K562 (cell line): ENCODE data around the gene ST6GALNAC1. TPM values are rescaled to one million over a fixed set of nuclear protein-coding genes. Genes with fewer than 3 reads are reported as not detected.

Source experiments
- ARID3A ChIP-seq: IDR thresholded peaks from 2 replicates; pipeline ENCODE4 v1.6.1; 2012; ENCODE audit warnings: low read depth, low read length, improper control_type of control experiment, borderline replicate concordance
- CCAR2 ChIP-seq: fragments of 200-400 bp; formaldehyde crosslinking; IDR thresholded peaks from 2 replicates; pipeline ENCODE4 v1.6.1; 2017; ENCODE audit warnings: mild to moderate bottlenecking, low read depth, low read length
- ELK1 ChIP-seq: sonication (generic); formaldehyde crosslinking; IDR thresholded peaks from 2 replicates; pipeline ENCODE4 v1.8.1; 2022; ENCODE audit warnings: missing genetic modification reagents
- FOSL1 ChIP-seq: fragments of 200-800 bp; sonication (Bioruptor generic); conservative IDR thresholded peaks from 2 replicates; pipeline ENCODE4 v1.6.1; 2016; ENCODE audit warnings: missing genetic modification characterization, missing compliant biosample characterization
- ILF3 ChIP-seq: fragments of 450-650 bp; IDR thresholded peaks from 2 replicates; pipeline ENCODE4 v1.6.1; 2018; ENCODE audit warnings: antibody characterized with exemption, mild to moderate bottlenecking, moderate library complexity, borderline replicate concordance
- KHSRP ChIP-seq: fragments of 450-650 bp; IDR thresholded peaks from 2 replicates; pipeline ENCODE4 v1.6.1; 2017
- MCM7 ChIP-seq, 2 experiments: fragments of 450-650 bp; IDR thresholded peaks; 2 replicates each; pipeline ENCODE4 v1.6.1; 2016 to 2018
- SMAD1 ChIP-seq: fragments of 150-350 bp; IDR thresholded peaks from 2 replicates; pipeline ENCODE4 v1.6.1; 2014; ENCODE audit warnings: low read length, low read depth; ENCODE audit not compliant: partially characterized antibody
- SNRNP70 ChIP-seq: fragments of 200-400 bp; formaldehyde crosslinking; optimal IDR thresholded peaks from 2 replicates; pipeline ENCODE3; 2017; ENCODE audit warnings: low read depth, low read length
- TSHZ1 ChIP-seq: fragments of 250-450 bp; sonication (Bioruptor Pico); IDR thresholded peaks from 2 replicates; pipeline ENCODE4 v1.4.0; 2020; ENCODE audit warnings: mild to moderate bottlenecking, moderate library complexity
- ZBTB11 ChIP-seq, 3 experiments: fragments of 200-800 bp in 1 of 3; fragments of 250-450 bp in 1 of 3; fragments of 450-650 bp in 1 of 3; sonication (Bioruptor Pico) in 1 of 3; sonication (Bioruptor generic) in 1 of 3; formaldehyde crosslinking in 1 of 3; IDR thresholded peaks; 2 replicates each; pipeline versions ENCODE4 v1.6.1 to v1.8.0; 2016 to 2022; ENCODE audit warnings: mild to moderate bottlenecking in 2 of 3, missing genetic modification characterization in 2 of 3, missing compliant biosample characterization in 1 of 3, moderate library complexity in 1 of 3
- ZBTB5 ChIP-seq: fragments of 450-650 bp; IDR thresholded peaks from 2 replicates; pipeline ENCODE4 v1.6.1; 2017; ENCODE audit warnings: antibody characterized with exemption
- ZNF3 ChIP-seq: fragments of 250-450 bp; sonication (Bioruptor Pico); IDR thresholded peaks from 2 replicates; pipeline ENCODE4 v1.5.0; 2021; ENCODE audit warnings: mild to moderate bottlenecking, moderate library complexity
- ZNF655 ChIP-seq: fragments of 250-450 bp; sonication (Bioruptor Pico); IDR thresholded peaks from 2 replicates; pipeline ENCODE4 v1.5.0; 2021
- polyA plus RNA-seq, 8 experiments: library from polyadenylated mRNA; depleted of rRNA in 4 of 8; stranded (reverse) in 5 of 8; unstranded in 3 of 8; fragments of >200 nt; fragmentation: Nextera tagmentation in 2 of 8; fragmentation: Illumina TruSeq in 1 of 8; extraction: Ambion mirVana in 2 of 8; extraction: Trizol in 1 of 8; gene quantifications; 2 replicates each; pipeline versions ENCODE4 v1.2.1 to v1.2.3, GENCODE V29; 2011 to 2014; ENCODE audit warnings: inconsistent platforms in 1 of 8, missing spikeins in 1 of 8
- total RNA-seq, 7 experiments: library from RNA; depleted of rRNA in 6 of 7; stranded (reverse); fragments of >200 nt in 6 of 7; fragmentation: Illumina TruSeq in 2 of 7; extraction: Trizol in 2 of 7; gene quantifications; 2 replicates each; pipeline versions ENCODE4 v1.2.1 to v1.2.3, GENCODE V29; 2011 to 2021; ENCODE audit warnings: low replicate concordance in 1 of 7

Gene ST6GALNAC1
- total and polyA plus RNA-seq, 9 of the 15 experiments (the other 6 are each of a cell fraction or from before 2014, with no cell fraction given), result 20.6 to 68.4 (median 50.5) TPM

- TF ChIP-seq MCM7 (IDR thresholded peaks at IDR 0.05), result no peak
- TF ChIP-seq SNRNP70, result no peak
- TF ChIP-seq ZBTB11 (CRISPR knock-in tag; IDR thresholded peaks at IDR 0.05), result no peak
- TF ChIP-seq ZBTB5, result no peak
- no peak for TF ChIP-seq ELK1
- no peak for TF ChIP-seq TSHZ1 (CRISPR knock-in tag)
- TF ChIP-seq KHSRP, result no peak
- TF ChIP-seq SMAD1, result no peak
- TF ChIP-seq ZNF3 (CRISPR knock-in tag), result no peak
- no peak for TF ChIP-seq ZNF655
- TF ChIP-seq ARID3A, result no peak
- no peak for TF ChIP-seq CCAR2
- TF ChIP-seq FOSL1 (tag), result no peak; the same call in 1 of the 2 replicates
- TF ChIP-seq ILF3, result no peak
Observed at GRCh38 chr17:76643553-76644148, at the start of gene ST6GALNAC1 (continued).
